ENCODE data around the gene RABGAP1L. TPM values are rescaled to one million over a fixed set of nuclear protein-coding genes. Genes with fewer than 3 reads are reported as not detected.

Gene RABGAP1L
- total and polyA plus RNA-seq, 2 of the 8 experiments (the other 6 are each of a cell fraction or from before 2014, with no cell fraction given): 33.3 to 156 TPM

DNA sequence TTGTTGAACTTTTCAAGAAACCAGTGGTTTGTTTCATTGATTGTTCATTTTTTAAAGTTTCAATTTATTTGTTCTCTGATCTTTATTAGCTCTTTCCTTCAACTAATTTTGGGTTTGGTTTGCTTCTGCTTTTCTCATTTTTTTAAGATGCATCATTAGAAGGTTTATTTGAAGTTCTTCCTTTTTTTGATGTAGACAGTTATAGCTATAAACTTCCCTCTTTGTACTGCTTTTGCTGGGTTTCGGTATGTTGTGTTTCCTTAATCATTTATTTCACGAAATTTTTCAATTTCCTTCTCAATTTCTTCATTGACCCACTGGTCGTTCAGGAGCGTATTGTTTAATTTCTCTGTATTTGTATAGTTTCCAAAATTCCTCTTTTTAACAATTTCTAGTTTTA, 155.1 kb downstream of the RABGAP1L start:
- ChIA-PET CTCF (ENCODE audit: partially characterized antibody) (no interaction called here), POLR2A (ENCODE audit: partially characterized antibody) (no interaction called here)
- Histone ChIP-seq H3K56ac (replicated peaks; ENCODE audit: insufficient read length, low read depth, low read length) (no peak overlapping the region), H4K8ac (ENCODE audit: extremely low read depth, insufficient read depth, low read length) (no peak overlapping the region), H3K9ac (replicated peaks in 1 of 4; ENCODE audit: extremely low read depth in 1 of 4, low read depth in 3 of 4, low read length in 3 of 4) (no peak overlapping the region), H3K79me2 (ENCODE audit: control insufficient read depth in 1 of 2, insufficient read depth in 2 of 2, low read length in 2 of 2) (no peaks in the 10 kb centered on the region), H2BK20ac (ENCODE audit: low read length) (no peak overlapping the region), H3K4me1 (replicated peaks in 1 of 4; ENCODE audit: control insufficient read depth in 3 of 4, insufficient read depth in 4 of 4, low read length in 3 of 4) (no peaks in the 10 kb centered on the region), H4K5ac (ENCODE audit: insufficient read length, low read depth, low read length) (no peak overlapping the region), H3K4ac (replicated peaks; ENCODE audit: insufficient read length, low read depth, low read length) (no peak overlapping the region), H3K36me3 (ENCODE audit: control insufficient read depth in 2 of 4, insufficient read depth in 4 of 4, low read length in 3 of 4) (no peaks in the 10 kb centered on the region), H2BK12ac (ENCODE audit: low read depth, low read length) (no peak overlapping the region), H2BK120ac (replicated peaks; ENCODE audit: low read depth, low read length) (no peak overlapping the region), H3K79me1 (ENCODE audit: low read depth, low read length) (no peaks in the 10 kb centered on the region), H4K20me1 (replicated peaks in 1 of 2; ENCODE audit: control insufficient read depth in 1 of 2, insufficient read depth in 2 of 2, low read length in 2 of 2) (no peaks in the 10 kb centered on the region), H4K91ac (replicated peaks; ENCODE audit: insufficient read length, low read length) (no peak overlapping the region), H3K4me2 (ENCODE audit: insufficient read depth in 1 of 2, low read depth in 2 of 2, low read length in 2 of 2) (no peak overlapping the region), H3K27ac (ENCODE audit: low read depth, low read length) (no peak overlapping the region), H3K4me3 (ENCODE audit: extremely low read depth in 1 of 4, insufficient read depth in 2 of 4, low read depth in 3 of 4, low read length in 4 of 4) (no peak overlapping the region), H2BK5ac (ENCODE audit: low read depth, low read length) (no peak overlapping the region), H2AK5ac (ENCODE audit: low read depth, low read length) (no peak overlapping the region), H2AFZ (ENCODE audit: low read length) (no peak overlapping the region), H2BK15ac (ENCODE audit: low read length) (no peak overlapping the region), H3K9me3 (ENCODE audit: insufficient read depth in 2 of 2, low read depth in 1 of 2, low read length in 1 of 2) (peaks cover 4 to 6% of the 10 kb centered on the region in 2 experiments; a peak in 1 of 4 replicates), H3K27me3 (replicated peaks in 1 of 4; ENCODE audit: control insufficient read depth in 3 of 4, extremely low read depth in 1 of 4, insufficient read depth in 3 of 4, low read length in 3 of 4) (no peaks in the 10 kb centered on the region), H3K23ac (ENCODE audit: insufficient read length) (no peak overlapping the region), H3K14ac (ENCODE audit: insufficient read length) (no peak overlapping the region), H3K23me2 (ENCODE audit: low read depth, low read length) (no peaks in the 10 kb centered on the region), H3K18ac (ENCODE audit: extremely low read depth, low read length) (no peak overlapping the region)
- WGBS, 2 experiments (ENCODE audit: extremely low coverage in 1 of 2, insufficient coverage in 1 of 2, insufficient read length in 1 of 2, insufficient replicate concordance in 2 of 2, low coverage in 1 of 2, low lambda C conversion rate in 2 of 2, missing lambda C conversion rate in 1 of 2): 85% methylated on average over 4 of the region's 4 CpGs; no CpG with 5 or more reads in 1 of the 2 experiments
- FAIRE-seq (no peak), DNase-seq (ENCODE audit: low read depth in 1 of 2, low spot score in 2 of 2) (no peak)
- TF ChIP-seq, protein P1, sequence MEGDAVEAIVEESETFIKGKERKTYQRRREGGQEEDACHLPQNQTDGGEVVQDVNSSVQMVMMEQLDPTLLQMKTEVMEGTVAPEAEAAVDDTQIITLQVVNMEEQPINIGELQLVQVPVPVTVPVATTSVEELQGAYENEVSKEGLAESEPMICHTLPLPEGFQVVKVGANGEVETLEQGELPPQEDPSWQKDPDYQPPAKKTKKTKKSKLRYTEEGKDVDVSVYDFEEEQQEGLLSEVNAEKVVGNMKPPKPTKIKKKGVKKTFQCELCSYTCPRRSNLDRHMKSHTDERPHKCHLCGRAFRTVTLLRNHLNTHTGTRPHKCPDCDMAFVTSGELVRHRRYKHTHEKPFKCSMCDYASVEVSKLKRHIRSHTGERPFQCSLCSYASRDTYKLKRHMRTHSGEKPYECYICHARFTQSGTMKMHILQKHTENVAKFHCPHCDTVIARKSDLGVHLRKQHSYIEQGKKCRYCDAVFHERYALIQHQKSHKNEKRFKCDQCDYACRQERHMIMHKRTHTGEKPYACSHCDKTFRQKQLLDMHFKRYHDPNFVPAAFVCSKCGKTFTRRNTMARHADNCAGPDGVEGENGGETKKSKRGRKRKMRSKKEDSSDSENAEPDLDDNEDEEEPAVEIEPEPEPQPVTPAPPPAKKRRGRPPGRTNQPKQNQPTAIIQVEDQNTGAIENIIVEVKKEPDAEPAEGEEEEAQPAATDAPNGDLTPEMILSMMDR (IDR thresholded peaks at IDR 0.05; ENCODE audit: control extremely low read depth in 1 of 3, insufficient read depth in 1 of 3, low read depth in 1 of 3, low read length in 3 of 3): no peak
- TF ChIP-seq POLR2AphosphoS5 (IDR thresholded peaks at IDR 0.05; ENCODE audit: low read depth, low read length) (no peak), CREB1 (IDR thresholded peaks at IDR 0.05) (no peak), RNF2 (IDR thresholded peaks at IDR 0.05; ENCODE audit: borderline replicate concordance, low read depth, low read length, missing control alignments, poor library complexity, severe bottlenecking) (no peak)
- TF ChIP-seq, protein P2, sequence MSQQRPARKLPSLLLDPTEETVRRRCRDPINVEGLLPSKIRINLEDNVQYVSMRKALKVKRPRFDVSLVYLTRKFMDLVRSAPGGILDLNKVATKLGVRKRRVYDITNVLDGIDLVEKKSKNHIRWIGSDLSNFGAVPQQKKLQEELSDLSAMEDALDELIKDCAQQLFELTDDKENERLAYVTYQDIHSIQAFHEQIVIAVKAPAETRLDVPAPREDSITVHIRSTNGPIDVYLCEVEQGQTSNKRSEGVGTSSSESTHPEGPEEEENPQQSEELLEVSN (IDR thresholded peaks at IDR 0.05): no peak

All from H1 (cell line).